Left ventricle myocardium inferior (tissue), 1 donor: ENCODE data around the gene PPP2R2D. TPM values are rescaled to one million over a fixed set of nuclear protein-coding genes. Genes with fewer than 3 reads are reported as not detected.
A peak's percentile ranks its signal among the peaks of the same experiment; 100 is the strongest.
"Not testable (repeated sequence)": the region's sequence is repeated elsewhere in the genome, so short reads cannot be mapped to it uniquely, and the experiment has no call there.

Source experiments
- DNase-seq: peaks from one replicate; pipeline ENCODE4 v3.0.0-alpha.2; 2020
- H3K27ac ChIP-seq: fragments of 200-600 bp; replicated peaks from 2 replicates; pipeline ENCODE4 v1.8.0; 2021
- H3K27me3 ChIP-seq: fragments of 200-600 bp; 2 replicates; pipeline ENCODE4 v1.8.0; 2021; ENCODE audit warnings: low read depth
- H3K36me3 ChIP-seq: fragments of 200-600 bp; 2 replicates; pipeline ENCODE4 v1.8.0; 2021
- H3K4me1 ChIP-seq: fragments of 200-600 bp; 2 replicates; pipeline ENCODE4 v1.8.0; 2021
- H3K4me3 ChIP-seq: fragments of 200-600 bp; 2 replicates; pipeline ENCODE4 v1.8.0; 2021; ENCODE audit warnings: mild to moderate bottlenecking, moderate library complexity
- H3K9me3 ChIP-seq: fragments of 200-600 bp; replicated peaks from 2 replicates; pipeline ENCODE4 v1.8.0; 2021
- intact Hi-C: fragments of 100-400 bp; cut with micrococcal nuclease; formaldehyde crosslinking; loops from one replicate; pipeline ENCODE4 v1.11.0; 2022
- total RNA-seq: library from RNA; stranded (reverse); fragmentation: NEBNext Ultra II Directional; extraction: Animal tissue kit (Norgen Biotek cat#: 25700); gene quantifications from one replicate; pipeline ENCODE4 v1.2.1, GENCODE V29; 2021
- TF ChIP-seq, protein P1 (sequence below): fragments of 200-600 bp; IDR thresholded peaks from 2 replicates; pipeline ENCODE4 v1.8.0; 2021; ENCODE audit warnings: antibody characterized with exemption, mild to moderate bottlenecking, borderline replicate concordance
- donor health status: DM: no; HTN: yes; CAD: no; lungs with severe emphysema.

PPP2R2D gene
- total RNA-seq, 1 donor from 2014 or later = 38.2 TPM

GRCh38 chr10:131982185-131982756 is 81.5 kb downstream of the PPP2R2D start:
- DNase-seq = no peak
- peak overlapping the region; percentile 99 for H3K4me3 ChIP-seq
- no peaks in the 10 kb centered on the region for H3K36me3 ChIP-seq
- no peaks in the 10 kb centered on the region for H3K27me3 ChIP-seq
- TF ChIP-seq, protein P1, sequence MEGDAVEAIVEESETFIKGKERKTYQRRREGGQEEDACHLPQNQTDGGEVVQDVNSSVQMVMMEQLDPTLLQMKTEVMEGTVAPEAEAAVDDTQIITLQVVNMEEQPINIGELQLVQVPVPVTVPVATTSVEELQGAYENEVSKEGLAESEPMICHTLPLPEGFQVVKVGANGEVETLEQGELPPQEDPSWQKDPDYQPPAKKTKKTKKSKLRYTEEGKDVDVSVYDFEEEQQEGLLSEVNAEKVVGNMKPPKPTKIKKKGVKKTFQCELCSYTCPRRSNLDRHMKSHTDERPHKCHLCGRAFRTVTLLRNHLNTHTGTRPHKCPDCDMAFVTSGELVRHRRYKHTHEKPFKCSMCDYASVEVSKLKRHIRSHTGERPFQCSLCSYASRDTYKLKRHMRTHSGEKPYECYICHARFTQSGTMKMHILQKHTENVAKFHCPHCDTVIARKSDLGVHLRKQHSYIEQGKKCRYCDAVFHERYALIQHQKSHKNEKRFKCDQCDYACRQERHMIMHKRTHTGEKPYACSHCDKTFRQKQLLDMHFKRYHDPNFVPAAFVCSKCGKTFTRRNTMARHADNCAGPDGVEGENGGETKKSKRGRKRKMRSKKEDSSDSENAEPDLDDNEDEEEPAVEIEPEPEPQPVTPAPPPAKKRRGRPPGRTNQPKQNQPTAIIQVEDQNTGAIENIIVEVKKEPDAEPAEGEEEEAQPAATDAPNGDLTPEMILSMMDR = no peak
- intact Hi-C loops = no loop called here
- no peaks in the 10 kb centered on the region for H3K9me3 ChIP-seq
- peak overlapping the region; percentile 76 for H3K27ac ChIP-seq
- H3K4me1 ChIP-seq = peaks cover 51% of the 10 kb centered on the region

DNA sequence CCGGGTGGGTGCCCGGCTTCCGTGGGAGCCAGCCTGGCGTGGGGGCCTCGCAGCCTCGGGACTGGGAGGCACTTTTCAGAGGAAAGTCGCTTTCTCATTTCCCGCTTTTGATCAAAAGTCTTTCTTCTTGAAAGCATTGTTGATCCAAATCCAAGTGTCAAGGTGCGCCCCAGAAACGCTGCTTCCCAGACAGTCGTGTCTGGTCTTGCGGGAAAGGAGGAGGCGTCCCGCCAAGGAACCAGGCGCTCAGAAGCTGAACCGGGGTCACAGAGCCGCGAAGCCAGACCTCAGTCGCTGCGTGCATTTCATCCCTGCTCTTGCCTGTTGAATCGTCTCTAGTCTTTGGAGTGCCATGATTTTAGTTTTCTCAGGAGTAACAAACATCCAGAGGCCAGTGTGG is 82.0 kb downstream of the PPP2R2D start:
- Histone ChIP-seq H3K4me3 (peak overlapping the region; percentile 99), H3K36me3 (no peaks in the 10 kb centered on the region), H3K4me1 (peaks cover 46% of the 10 kb centered on the region), H3K27me3 (no peaks in the 10 kb centered on the region), H3K9me3 (no peaks in the 10 kb centered on the region), H3K27ac (peak overlapping the region; percentile 76)
- TF ChIP-seq, protein P1 = no peak
- intact Hi-C loops = no loop called here
- no peak for DNase-seq

DNA sequence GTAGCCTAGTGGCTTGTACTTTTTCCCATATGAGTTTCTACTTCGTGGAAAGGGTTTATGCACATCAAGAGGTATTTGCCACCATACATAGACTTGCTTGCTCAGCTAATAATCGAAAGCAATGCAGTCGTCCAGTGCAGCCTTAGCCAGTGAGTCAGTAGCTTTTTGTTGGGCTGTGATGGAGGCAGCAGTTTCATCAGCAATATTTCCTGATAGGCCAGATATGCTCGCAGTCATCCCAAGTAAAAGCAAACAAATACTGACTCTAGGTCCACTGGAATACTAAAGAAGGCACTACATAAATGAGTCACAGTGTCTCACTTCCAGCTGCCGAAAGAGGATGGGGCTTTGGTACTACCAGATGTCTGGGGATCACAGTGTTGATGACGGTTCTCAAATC is 83.0 kb downstream of the PPP2R2D start:
- no peak for DNase-seq
- Histone ChIP-seq H3K9me3 (no peaks in the 10 kb centered on the region), H3K4me1 (peaks cover 36% of the 10 kb centered on the region), H3K27ac (no peak overlapping the region), H3K4me3 (no peak overlapping the region), H3K27me3 (no peaks in the 10 kb centered on the region), H3K36me3 (no peaks in the 10 kb centered on the region)
- intact Hi-C loops = no loop called here
- TF ChIP-seq, protein P1 = no peak

- H3K27ac ChIP-seq, DNase-seq, H3K4me1 ChIP-seq, H3K9me3 ChIP-seq, H3K36me3 ChIP-seq, H3K27me3 ChIP-seq, H3K4me3 ChIP-seq, intact Hi-C loops: not testable (repeated sequence)
Measured at GRCh38 chr10:131986851-131987250, 86.0 kb downstream of the PPP2R2D start.

DNA sequence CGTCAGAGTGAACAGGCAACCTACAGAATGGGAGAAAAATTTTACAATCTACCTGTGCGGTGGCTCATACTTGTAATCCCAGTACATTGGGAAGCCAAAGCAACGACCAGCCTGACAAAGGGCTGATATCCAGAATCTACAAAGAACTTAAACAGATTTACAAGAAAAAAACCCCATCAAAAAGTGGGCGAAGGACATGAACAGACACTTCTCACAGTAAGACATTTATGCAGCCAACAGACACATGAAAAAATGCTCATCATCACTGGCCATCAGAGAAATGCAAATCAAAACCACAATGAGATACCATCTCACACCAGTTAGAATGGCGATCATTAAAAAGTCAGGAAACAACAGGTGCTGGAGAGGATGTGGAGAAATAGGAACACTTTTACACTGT is 86.5 kb downstream of the PPP2R2D start:
- H3K27ac ChIP-seq, H3K4me1 ChIP-seq, H3K27me3 ChIP-seq, H3K9me3 ChIP-seq, DNase-seq, intact Hi-C loops, H3K4me3 ChIP-seq, H3K36me3 ChIP-seq: not testable (repeated sequence)

DNA sequence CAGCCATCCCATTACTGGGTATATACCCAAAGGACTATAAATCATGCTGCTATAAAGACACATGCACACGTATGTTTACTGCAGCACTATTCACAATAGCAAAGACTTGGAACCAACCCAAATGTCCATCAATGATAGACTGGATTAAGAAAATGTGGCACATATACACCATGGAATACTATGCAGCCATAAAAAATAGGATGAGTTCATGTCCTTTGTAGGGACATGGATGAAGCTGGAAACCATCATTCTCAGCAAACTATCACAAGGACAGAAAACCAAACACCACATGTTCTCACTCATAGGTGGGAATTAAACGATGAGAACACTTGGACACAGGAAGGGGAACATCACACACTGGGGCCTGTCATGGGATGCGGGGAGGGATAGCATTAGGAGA is 87.0 kb downstream of the PPP2R2D start:
- not testable (repeated sequence) for H3K27ac ChIP-seq

DNA sequence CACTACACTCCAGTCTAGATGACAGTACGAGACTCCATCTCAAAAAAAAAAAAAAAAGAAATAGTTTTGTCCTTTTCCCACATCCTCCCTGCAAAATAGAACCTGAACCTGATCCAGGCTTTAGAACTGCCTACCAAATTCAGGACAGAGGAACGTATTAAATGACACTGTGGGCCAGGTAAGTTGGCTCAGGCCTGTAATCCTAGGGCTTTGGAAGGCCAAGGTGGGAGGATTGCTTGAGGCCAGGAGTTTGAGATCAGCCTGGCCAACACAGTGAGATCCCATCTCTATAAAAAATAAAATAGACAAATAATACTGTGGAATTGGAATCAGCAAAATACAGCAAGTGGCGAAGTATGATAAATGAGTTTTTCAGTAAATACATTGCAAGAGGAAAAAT is 90.9 kb downstream of the PPP2R2D start:
- intact Hi-C loops = no loop called here
- no peaks in the 10 kb centered on the region for H3K36me3 ChIP-seq
- H3K27ac ChIP-seq = no peak overlapping the region

More for the DNA sequence above, 87.0 kb downstream of the PPP2R2D start:
- H3K27me3 ChIP-seq, H3K4me3 ChIP-seq, H3K4me1 ChIP-seq, intact Hi-C loops, H3K36me3 ChIP-seq, H3K9me3 ChIP-seq, DNase-seq: not testable (repeated sequence)

More for the DNA sequence above, 90.9 kb downstream of the PPP2R2D start:
- Histone ChIP-seq H3K27me3 (no peaks in the 10 kb centered on the region), H3K9me3 (no peaks in the 10 kb centered on the region), H3K4me3 (no peak overlapping the region), H3K4me1 (peaks cover 28% of the 10 kb centered on the region)
- no peak for DNase-seq
- TF ChIP-seq, protein P1 = no peak
